HPDE6-E6E7 (cell line): ENCODE results near the gene GALNT8.

Experiments
- DNase-seq: peaks from one replicate; pipeline ENCODE4 v3.0.0; 2011; ENCODE audit warnings: missing footprints; ENCODE audit errors: extremely low spot score

The GALNT8 gene

GRCh38 chr12:4796694-4797482 lies 76.7 kb downstream of the GALNT8 start:
- no peak for DNase-seq

DNA sequence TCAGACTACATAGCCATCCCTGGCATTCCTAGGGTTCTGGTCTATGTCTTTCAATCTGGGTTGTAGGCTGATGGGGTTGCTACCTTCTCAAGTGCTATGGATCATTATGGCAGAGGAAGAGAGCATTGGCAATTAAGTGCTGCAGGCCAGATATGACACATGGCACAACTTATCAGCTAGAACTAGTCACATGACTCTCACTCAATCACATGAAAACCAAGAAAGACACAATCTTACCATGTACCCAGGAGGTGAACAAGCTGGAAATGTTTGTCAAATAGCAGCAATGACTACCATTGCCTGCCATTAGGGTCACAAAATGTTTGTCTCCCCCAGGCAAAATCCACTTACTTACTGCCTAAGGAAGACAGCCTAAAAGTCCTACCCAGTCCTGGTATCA lies 80.4 kb downstream of the GALNT8 start:
- no peak for DNase-seq

- DNase-seq: no peak
These were observed 82.6 kb downstream of the GALNT8 start for GRCh38 chr12:4802841-4803240.

GRCh38 chr12:4806439-4807115 lies 86.4 kb downstream of the GALNT8 start:
- DNase-seq: no peak

DNA sequence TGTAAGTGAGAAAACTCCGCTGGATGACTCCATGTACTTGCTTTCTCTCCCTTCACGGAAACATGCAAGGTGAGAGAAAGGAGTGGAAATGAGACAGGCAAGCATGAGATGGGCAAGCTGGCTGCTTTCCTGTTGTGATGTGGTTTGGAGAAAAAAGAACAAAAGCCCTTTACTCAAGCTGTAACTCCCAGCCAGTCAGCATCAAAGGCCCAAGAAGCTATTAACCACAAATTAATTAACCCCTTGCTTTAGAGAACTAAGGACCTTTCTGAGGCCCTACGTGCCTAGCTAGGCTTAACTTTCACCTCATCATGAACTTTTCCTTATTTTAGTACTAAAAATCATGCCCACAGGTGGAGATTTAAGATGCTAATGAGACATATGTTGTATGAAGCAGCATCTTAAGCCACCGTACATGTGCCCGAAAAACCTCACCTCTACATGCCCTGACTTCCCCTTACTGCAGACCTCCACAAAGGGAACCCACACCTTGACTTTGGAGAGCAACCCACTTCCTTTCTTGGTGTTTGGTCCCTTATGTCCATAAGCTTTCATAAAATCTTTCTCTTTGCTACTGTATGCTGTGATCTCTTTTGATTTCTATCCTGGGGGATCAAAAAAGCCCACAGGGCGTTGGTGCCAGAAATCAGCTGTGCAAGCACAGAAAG lies 87.0 kb downstream of the GALNT8 start:
- DNase-seq: no peak

DNA sequence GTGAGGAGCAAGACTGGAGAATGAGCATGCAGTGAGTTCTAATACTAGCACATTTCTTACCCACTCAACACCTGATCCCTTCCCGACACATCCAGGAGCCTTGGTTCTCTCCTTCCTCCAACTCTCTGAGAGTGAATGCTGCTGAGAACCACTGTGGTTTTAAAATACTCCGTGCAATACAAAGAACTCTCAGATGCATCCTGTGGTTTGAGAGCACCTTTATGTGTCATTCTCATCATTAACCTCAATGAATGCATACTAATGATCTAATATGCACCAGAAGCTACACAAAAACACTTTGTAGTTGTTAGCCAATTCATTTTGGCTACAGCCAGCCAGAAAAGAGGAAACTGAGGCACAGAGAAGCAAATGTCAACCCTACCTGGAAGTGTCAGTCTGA lies 87.6 kb downstream of the GALNT8 start:
- no peak for DNase-seq

GRCh38 chr12:4809013-4809448 lies 88.8 kb downstream of the GALNT8 start:
- DNase-seq: no peak

DNA sequence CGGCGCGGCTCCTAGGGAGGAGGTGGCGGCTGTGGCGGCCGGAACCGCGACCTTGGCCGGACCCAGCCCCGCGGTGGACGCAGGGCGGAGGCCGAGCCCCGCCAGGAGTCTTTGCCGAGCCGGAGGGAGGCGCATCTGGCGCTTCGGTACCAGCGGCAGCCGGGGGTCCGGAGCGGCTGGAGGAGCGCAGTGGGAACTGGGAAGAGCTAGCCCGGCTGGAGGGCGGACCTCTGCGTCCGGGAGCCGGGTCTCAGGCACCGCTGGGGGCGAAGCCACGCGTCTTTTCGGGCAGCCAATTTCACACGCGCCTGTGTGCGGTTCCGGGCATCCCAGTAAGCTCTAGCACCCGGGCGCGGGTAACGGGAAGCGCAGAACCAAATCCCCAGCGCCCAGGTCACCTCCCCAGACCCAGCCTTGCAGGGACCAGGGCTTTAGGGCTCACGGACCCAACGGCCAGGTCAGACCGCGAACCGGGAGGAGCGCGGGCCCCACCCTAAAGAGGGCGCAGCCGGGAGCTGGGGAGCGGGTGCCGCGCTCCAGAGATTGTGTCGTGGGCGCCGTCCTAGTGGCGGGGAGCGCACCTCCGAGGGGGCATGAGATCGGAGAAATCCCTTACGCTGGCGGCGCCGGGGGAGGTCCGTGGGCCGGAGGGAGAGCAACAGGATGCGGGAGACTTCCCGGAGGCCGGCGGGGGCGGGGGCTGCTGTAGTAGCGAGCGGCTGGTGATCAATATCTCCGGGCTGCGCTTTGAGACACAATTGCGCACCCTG lies 89.4 kb downstream of the GALNT8 start:
- DNase-seq: no peak

DNA sequence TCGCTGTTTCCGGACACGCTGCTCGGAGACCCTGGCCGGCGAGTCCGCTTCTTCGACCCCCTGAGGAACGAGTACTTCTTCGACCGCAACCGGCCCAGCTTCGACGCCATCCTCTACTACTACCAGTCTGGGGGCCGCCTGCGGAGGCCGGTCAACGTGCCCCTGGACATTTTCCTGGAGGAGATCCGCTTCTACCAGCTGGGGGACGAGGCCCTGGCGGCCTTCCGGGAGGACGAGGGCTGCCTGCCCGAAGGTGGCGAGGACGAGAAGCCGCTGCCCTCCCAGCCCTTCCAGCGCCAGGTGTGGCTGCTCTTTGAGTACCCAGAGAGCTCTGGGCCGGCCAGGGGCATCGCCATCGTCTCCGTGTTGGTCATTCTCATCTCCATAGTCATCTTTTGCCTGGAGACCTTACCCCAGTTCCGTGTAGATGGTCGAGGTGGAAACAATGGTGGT lies 90.0 kb downstream of the GALNT8 start:
- no peak for DNase-seq

GRCh38 chr12:4812624-4813327 lies 92.6 kb downstream of the GALNT8 start:
- no peak for DNase-seq

DNA sequence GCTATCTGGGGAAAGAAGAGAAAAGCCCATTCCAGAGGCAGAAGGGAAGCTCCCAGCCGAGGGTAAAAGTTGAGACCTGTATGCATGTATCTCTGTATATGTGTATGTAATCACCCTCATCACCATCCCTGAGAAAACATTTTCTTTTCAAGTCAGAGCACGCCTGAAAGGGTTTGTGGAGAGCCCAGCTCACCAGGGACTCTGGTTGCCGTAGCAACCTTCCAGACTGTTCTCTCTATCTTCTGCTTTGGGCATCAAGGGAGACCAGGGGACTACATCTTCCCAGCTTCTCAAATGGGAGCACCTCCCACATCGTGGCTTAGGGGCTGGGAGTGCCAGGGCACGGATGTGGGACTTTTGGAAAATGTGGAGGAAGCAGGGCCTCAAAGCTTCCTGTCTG lies 93.5 kb downstream of the GALNT8 start:
- DNase-seq: no peak

DNA sequence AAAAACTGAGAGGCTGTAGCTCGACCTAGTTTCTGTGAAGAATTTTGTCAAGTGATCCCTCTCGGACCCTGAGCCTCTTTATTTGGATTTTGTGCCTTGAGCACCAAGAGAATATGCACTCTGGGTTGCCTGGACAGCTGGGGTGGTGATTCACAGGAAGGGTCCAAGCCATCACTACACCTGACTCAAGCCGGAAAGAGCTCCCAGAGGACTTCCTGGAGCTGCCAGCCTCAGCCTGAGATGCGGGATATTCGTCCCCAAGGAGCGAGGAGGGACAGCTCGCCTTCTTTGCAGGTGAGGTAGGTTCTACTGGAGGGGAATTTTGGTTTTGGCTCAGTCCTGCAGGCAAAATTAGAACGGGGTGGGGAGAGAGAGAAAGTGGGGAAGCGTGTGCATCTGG lies 94.3 kb downstream of the GALNT8 start:
- no peak for DNase-seq

GRCh38 chr12:4816744-4817525 lies 96.7 kb downstream of the GALNT8 start:
- DNase-seq: no peak

- DNase-seq: no peak
These were observed 97.7 kb downstream of the GALNT8 start for GRCh38 chr12:4817880-4818279.

DNA sequence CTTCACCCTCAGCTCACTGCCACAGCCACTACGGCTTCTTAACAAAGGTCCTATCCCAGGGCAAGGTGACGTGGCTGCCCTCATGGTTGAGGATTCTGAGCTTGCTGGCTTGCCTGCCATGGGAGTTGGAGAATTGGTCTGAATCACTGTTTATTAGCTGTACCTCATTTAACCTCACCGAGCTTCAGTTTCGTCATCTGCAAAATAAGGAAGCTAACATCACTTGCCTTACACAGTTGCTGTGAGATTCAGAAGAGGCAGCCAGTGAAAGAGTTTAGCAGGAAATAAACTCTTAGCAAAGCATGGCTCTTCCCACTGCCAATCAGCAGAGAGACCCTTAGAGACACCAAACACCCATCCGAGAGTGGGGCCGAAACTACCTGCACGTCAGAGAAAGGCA lies 99.5 kb downstream of the GALNT8 start:
- no peak for DNase-seq

GRCh38 chr12:4820971-4821370 lies 100.8 kb downstream of the GALNT8 start:
- no peak for DNase-seq
